HCEC 1CT (cell line): Measurements from ENCODE around the gene PBX2.
A peak's percentile ranks its signal among the peaks of the same experiment; 100 is the strongest.
"Not testable (repeated sequence)": the region's sequence is repeated elsewhere in the genome, so short reads cannot be mapped to it uniquely, and the experiment has no call there.

ENCODE experiments used
- DNase-seq: peaks from one replicate; pipeline ENCODE4 v3.0.0-alpha.2; 2017

PBX2 gene

GRCh38 chr6:32202186-32202585, 12.2 kb upstream of the PBX2 start:
- DNase-seq = no peak

GRCh38 chr6:32200711-32201475, 10.9 kb upstream of the PBX2 start:
- no peak for DNase-seq

- DNase-seq = no peak
These were observed 8.9 kb upstream of the PBX2 start for GRCh38 chr6:32198866-32199265.

- DNase-seq = no peak
These were observed 8.3 kb upstream of the PBX2 start for GRCh38 chr6:32198345-32198696.

- DNase-seq = no peak
These were observed 6.9 kb upstream of the PBX2 start for GRCh38 chr6:32196682-32197616.

GRCh38 chr6:32195902-32196681, 6.1 kb upstream of the PBX2 start:
- peak; percentile 52 for DNase-seq

- peak; percentile 100 for DNase-seq
These were observed 5.6 kb upstream of the PBX2 start for GRCh38 chr6:32195652-32195901.

GRCh38 chr6:32194825-32195651, 5.0 kb upstream of the PBX2 start:
- peak; percentile 61 for DNase-seq

GRCh38 chr6:32194388-32194787, 4.4 kb upstream of the PBX2 start:
- no peak for DNase-seq

- DNase-seq = not testable (repeated sequence)
These were observed 3.1 kb upstream of the PBX2 start for GRCh38 chr6:32193096-32193495.

GRCh38 chr6:32192608-32193039, 2.6 kb upstream of the PBX2 start, which contains the start of gene GPSM3:
Gene GPSM3, minus strand, starts transcription at chr6:32192643. Its CDS starts 130 bp downstream, at chr6:32192513.
- DNase-seq = no peak

GRCh38 chr6:32191696-32192607, 1.9 kb upstream of the PBX2 start:
- DNase-seq = no peak

GRCh38 chr6:32190911-32191677, 1.1 kb upstream of the PBX2 start:
- no peak for DNase-seq

GRCh38 chr6:32189742-32190053, 304 bp downstream of the PBX2 start:
- no peak for DNase-seq

GRCh38 chr6:32189069-32189741, 797 bp downstream of the PBX2 start:
- no peak for DNase-seq

- DNase-seq = no peak
These were observed 1.5 kb downstream of the PBX2 start for GRCh38 chr6:32188381-32189068.

- DNase-seq = not testable (repeated sequence)
These were observed 2.1 kb downstream of the PBX2 start for GRCh38 chr6:32187725-32188380.

GRCh38 chr6:32187009-32187709, 2.8 kb downstream of the PBX2 start:
- no peak for DNase-seq
